Measurements from ENCODE around the gene NUAK2.
"Not testable (repeated sequence)": the region's sequence is repeated elsewhere in the genome, so short reads cannot be mapped to it uniquely, and the experiment has no call there.

Gene NUAK2

DNA sequence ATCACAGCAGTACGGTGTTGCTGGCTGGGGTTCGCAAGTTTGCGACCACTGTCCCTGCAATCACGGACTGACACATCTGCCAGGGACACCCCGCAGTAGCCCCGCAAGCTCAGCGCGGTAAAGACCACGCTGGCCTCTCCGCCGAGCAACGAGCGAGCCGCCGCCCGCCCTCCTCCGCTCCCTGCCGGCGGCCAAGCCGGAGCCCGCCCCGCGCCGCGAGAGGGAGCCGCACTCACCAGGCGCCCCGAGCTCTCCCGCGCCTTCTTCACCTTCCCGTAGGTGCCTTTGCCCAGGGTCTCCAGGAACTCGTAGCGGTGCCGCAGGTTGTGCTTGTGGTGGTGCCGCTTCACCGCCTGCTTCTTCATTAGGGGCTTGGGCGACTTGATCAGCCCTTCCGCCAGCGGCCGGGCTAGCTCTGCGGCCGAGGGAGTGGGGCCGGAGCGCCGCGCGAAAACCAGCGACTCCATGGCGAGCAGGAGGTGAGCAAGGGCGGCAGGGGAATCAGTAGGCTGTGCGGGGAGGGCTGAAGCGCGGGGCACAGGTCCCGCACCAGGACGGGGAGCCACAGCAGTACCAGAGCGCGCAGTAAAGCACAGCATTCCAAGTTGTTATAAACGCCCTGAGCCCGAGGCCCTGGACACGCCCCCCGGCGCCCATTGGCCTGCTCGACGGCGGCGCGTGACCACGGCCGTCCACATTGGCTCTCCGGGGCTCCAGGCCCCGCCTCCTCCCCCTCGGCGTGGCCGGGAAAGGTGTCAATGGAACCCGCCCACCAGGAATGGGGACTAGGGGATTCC lies at the start of gene NUAK2:
TSS of gene NUAK2 (minus strand) at position 584 of the 797 bp plus-strand sequence. CDS start at position 467, 117 bp downstream.
- Histone ChIP-seq H3K9ac (ENCODE audit: insufficient read length) (peak within 1 kb of the TSS; percentile 38), H3K9me3 (ENCODE audit: low read depth, low read length) (no peaks in the 10 kb centered on the region), H3K36me3 (ENCODE audit: insufficient read depth, low read length) (no peaks in the 10 kb centered on the region), H3K27ac (no peak within 1 kb of the TSS), H3K4me3 (peak within 1 kb of the TSS; percentile 76)
- no peak for DNase-seq (ENCODE audit: low read depth, low spot score)
- TF ChIP-seq EZH2 (IDR thresholded peaks at IDR 0.05), result peak; percentile 51
- TF ChIP-seq FOXP2 (optimal IDR thresholded peaks at IDR 0.05; ENCODE audit: control extremely low read depth, extremely low read length, insufficient read depth), result no peak

- H3K9me3 ChIP-seq (ENCODE audit: low read depth, low read length), result no peaks in the 10 kb centered on the region
- TF ChIP-seq POLR2AphosphoS5 (IDR thresholded peaks at IDR 0.05; ENCODE audit: borderline replicate concordance, low read depth, low read length) (no peak), EZH2 (IDR thresholded peaks at IDR 0.05) (no peak), FOXP2 (optimal IDR thresholded peaks at IDR 0.05; ENCODE audit: control extremely low read depth, extremely low read length, insufficient read depth) (no peak)
- H3K9ac ChIP-seq (ENCODE audit: insufficient read length), result no peak overlapping the region
- DNase-seq (ENCODE audit: low read depth, low spot score), result no peak
- no peak overlapping the region for H3K27ac ChIP-seq
- no peaks in the 10 kb centered on the region for H3K36me3 ChIP-seq (ENCODE audit: insufficient read depth, low read length)
- no peak overlapping the region for H3K4me3 ChIP-seq
These were observed 49.2 kb upstream of the NUAK2 start for GRCh38 chr1:205370780-205371179.

DNA sequence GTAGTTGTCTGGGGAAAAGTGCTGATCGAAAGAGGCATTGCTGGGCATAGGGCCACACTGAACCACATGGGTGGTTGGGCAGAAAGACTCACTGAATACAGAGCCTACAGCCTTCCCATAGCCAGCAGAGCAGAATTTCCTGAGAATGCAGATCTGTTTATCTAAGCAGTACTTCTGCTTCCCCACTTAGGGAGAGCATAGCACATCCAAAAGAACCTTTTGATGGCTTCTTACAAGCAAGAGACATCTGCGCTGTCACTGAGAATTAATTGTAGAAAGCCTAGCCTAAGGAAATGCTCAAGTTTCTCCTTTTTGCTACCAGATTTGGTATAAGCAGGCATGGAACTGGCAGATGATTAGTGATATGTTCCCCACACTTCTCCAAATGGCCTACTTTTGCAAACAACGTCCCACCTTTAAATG lies 48.2 kb upstream of the NUAK2 start:
- Histone ChIP-seq H3K9ac (ENCODE audit: insufficient read length) (no peak overlapping the region), H3K4me3 (no peak overlapping the region), H3K9me3 (ENCODE audit: low read depth, low read length) (no peaks in the 10 kb centered on the region), H3K36me3 (ENCODE audit: insufficient read depth, low read length) (no peaks in the 10 kb centered on the region), H3K27ac (no peak overlapping the region)
- no peak for DNase-seq (ENCODE audit: low read depth, low spot score)
- TF ChIP-seq EZH2 (IDR thresholded peaks at IDR 0.05), result no peak
- no peak for TF ChIP-seq FOXP2 (optimal IDR thresholded peaks at IDR 0.05; ENCODE audit: control extremely low read depth, extremely low read length, insufficient read depth)
- no peak for TF ChIP-seq POLR2AphosphoS5 (IDR thresholded peaks at IDR 0.05; ENCODE audit: borderline replicate concordance, low read depth, low read length)

GRCh38 chr1:205368478-205368877 lies 46.9 kb upstream of the NUAK2 start:
- no peaks in the 10 kb centered on the region for H3K9me3 ChIP-seq (ENCODE audit: low read depth, low read length)
- H3K9ac ChIP-seq (ENCODE audit: insufficient read length), result no peak overlapping the region
- no peak overlapping the region for H3K27ac ChIP-seq
- H3K4me3 ChIP-seq, result no peak overlapping the region
- no peak for DNase-seq (ENCODE audit: low read depth, low spot score)
- H3K36me3 ChIP-seq (ENCODE audit: insufficient read depth, low read length), result no peaks in the 10 kb centered on the region
- TF ChIP-seq POLR2AphosphoS5 (IDR thresholded peaks at IDR 0.05; ENCODE audit: borderline replicate concordance, low read depth, low read length) (no peak), EZH2 (IDR thresholded peaks at IDR 0.05) (no peak), FOXP2 (optimal IDR thresholded peaks at IDR 0.05; ENCODE audit: control extremely low read depth, extremely low read length, insufficient read depth) (no peak)

DNA sequence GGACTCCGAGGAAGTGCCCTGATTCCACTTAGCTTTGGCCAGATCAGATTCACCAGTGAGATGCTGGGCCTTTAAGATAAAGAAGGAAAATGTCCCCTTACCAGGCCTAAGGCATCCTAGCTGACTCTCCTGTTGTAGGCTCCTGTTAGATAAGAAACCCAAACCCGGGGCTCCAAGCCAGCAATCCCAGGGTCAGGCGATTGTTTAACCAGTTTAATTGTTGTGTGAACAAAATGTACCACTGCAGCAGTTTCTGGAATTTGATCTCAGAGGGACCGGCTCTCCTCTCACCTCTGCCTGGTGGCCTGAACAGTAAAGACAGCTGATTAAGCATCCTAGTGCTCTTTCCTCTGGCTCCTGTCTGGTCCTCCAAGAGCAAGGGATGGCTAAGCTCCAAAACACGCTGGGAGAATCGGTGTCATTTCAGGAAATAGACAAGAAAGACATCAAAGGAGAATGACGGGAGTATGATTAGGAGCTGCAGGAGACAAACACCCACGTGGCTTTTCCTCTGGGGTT lies 44.5 kb upstream of the NUAK2 start:
- Histone ChIP-seq H3K4me3 (no peak overlapping the region), H3K27ac (no peak overlapping the region), H3K9ac (ENCODE audit: insufficient read length) (no peak overlapping the region), H3K9me3 (ENCODE audit: low read depth, low read length) (no peaks in the 10 kb centered on the region), H3K36me3 (ENCODE audit: insufficient read depth, low read length) (no peaks in the 10 kb centered on the region)
- TF ChIP-seq EZH2 (IDR thresholded peaks at IDR 0.05), result no peak
- no peak for TF ChIP-seq POLR2AphosphoS5 (IDR thresholded peaks at IDR 0.05; ENCODE audit: borderline replicate concordance, low read depth, low read length)
- TF ChIP-seq FOXP2 (optimal IDR thresholded peaks at IDR 0.05; ENCODE audit: control extremely low read depth, extremely low read length, insufficient read depth), result no peak
- no peak for DNase-seq (ENCODE audit: low read depth, low spot score)

GRCh38 chr1:205365086-205365485 lies 43.5 kb upstream of the NUAK2 start:
- H3K9ac ChIP-seq (ENCODE audit: insufficient read length); H3K36me3 ChIP-seq (ENCODE audit: insufficient read depth, low read length); DNase-seq (ENCODE audit: low read depth, low spot score); H3K9me3 ChIP-seq (ENCODE audit: low read depth, low read length); H3K4me3 ChIP-seq; H3K27ac ChIP-seq: not testable (repeated sequence)

GRCh38 chr1:205360891-205361290 lies 39.3 kb upstream of the NUAK2 start:
- Histone ChIP-seq H3K9ac (ENCODE audit: insufficient read length) (no peak overlapping the region), H3K36me3 (ENCODE audit: insufficient read depth, low read length) (no peaks in the 10 kb centered on the region), H3K9me3 (ENCODE audit: low read depth, low read length) (no peaks in the 10 kb centered on the region), H3K4me3 (no peak overlapping the region), H3K27ac (no peak overlapping the region)
- TF ChIP-seq EZH2 (IDR thresholded peaks at IDR 0.05) (no peak), POLR2AphosphoS5 (IDR thresholded peaks at IDR 0.05; ENCODE audit: borderline replicate concordance, low read depth, low read length) (no peak), FOXP2 (optimal IDR thresholded peaks at IDR 0.05; ENCODE audit: control extremely low read depth, extremely low read length, insufficient read depth) (no peak)
- no peak for DNase-seq (ENCODE audit: low read depth, low spot score)

DNA sequence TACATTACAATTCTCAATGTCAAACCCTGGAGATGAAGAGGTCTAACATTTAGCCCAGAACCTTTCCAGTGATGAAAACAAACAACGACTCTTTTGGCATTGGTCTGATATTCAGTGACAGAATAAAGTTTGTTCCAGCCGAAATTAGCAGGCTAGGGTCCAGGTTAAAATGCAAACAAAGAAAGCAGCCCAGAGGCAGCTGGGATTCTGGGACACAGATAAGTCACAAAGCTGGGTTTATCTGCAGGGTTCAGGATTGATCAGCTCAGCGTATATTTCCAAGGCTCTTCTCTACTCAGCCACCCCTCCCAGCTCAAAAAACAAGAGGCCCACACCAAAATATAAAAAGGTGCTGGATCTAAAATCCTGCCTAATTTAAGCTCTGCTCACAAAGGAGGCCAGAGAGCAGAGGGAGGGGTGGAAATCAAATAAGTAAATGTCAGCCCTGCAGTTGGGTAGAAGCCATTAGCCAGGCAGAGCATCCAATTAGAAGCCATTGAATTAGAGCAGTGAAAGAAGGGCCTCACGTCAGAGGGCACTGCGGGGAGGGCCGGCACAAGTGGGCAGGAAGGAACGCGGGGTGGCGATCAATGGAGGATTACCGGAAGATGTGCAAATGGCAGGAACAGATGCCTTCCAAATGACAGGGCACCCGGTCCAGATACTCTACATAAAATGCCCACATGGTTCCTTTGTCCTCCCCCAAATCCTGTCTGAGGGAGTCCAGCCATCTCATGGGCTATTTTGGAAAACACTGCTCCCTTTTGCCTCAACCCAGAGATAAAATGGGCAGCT lies 38.4 kb upstream of the NUAK2 start:
- no peaks in the 10 kb centered on the region for H3K36me3 ChIP-seq (ENCODE audit: insufficient read depth, low read length)
- TF ChIP-seq EZH2 (IDR thresholded peaks at IDR 0.05) (no peak), FOXP2 (optimal IDR thresholded peaks at IDR 0.05; ENCODE audit: control extremely low read depth, extremely low read length, insufficient read depth) (no peak), POLR2AphosphoS5 (IDR thresholded peaks at IDR 0.05; ENCODE audit: borderline replicate concordance, low read depth, low read length) (no peak)
- no peak overlapping the region for H3K9ac ChIP-seq (ENCODE audit: insufficient read length)
- H3K27ac ChIP-seq, result no peak overlapping the region
- H3K9me3 ChIP-seq (ENCODE audit: low read depth, low read length), result no peaks in the 10 kb centered on the region
- no peak for DNase-seq (ENCODE audit: low read depth, low spot score)
- H3K4me3 ChIP-seq, result no peak overlapping the region
